Uterus (tissue), 4 donors: Measurements from ENCODE around the gene SLC13A3. TPM values are rescaled to one million over a fixed set of nuclear protein-coding genes. Genes with fewer than 3 reads are reported as not detected.
"Not testable (repeated sequence)": the region's sequence is repeated elsewhere in the genome, so short reads cannot be mapped to it uniquely, and the experiment has no call there.

Experiments
- DNase-seq, 2 donors: peaks; one replicate each; pipeline ENCODE4 v3.0.0-alpha.2; 2019 to 2020
- H3K27ac ChIP-seq, 2 donors: fragments of 200-600 bp; sonication (generic); 1 replicate in 1 of 2; 2 replicates in 1 of 2; pipeline ENCODE4 v1.5.1; 2016 to 2018
- H3K27me3 ChIP-seq, 2 donors: fragments of 200-600 bp; sonication (generic); one replicate each; pipeline ENCODE4 v1.5.1; 2018 to 2019; ENCODE audit warnings: control low read depth in 1 of 2
- H3K36me3 ChIP-seq, 2 donors: fragments of 200-600 bp; sonication (generic); one replicate each; pipeline ENCODE4 v1.5.1; 2019; ENCODE audit warnings: control low read depth in 1 of 2
- H3K4me1 ChIP-seq, 2 donors: fragments of 200-600 bp; sonication (generic); one replicate each; pipeline ENCODE4 v1.5.1; 2018 to 2019; ENCODE audit warnings: control low read depth in 1 of 2
- H3K4me3 ChIP-seq, 2 donors: fragments of 200-600 bp; sonication (generic); 1 replicate in 1 of 2; 2 replicates in 1 of 2; pipeline ENCODE4 v1.5.1; 2018 to 2019; ENCODE audit warnings: mild to moderate bottlenecking in 1 of 2
- H3K9me3 ChIP-seq, 2 donors: fragments of 200-600 bp; sonication (generic); one replicate each; pipeline ENCODE4 v1.5.1; 2019; ENCODE audit warnings: control low read depth in 1 of 2
- CTCF ChIP-seq, 4 experiments: fragments of 200-600 bp in 2 of 4; fragments of 450-650 bp in 2 of 4; sonication (generic) in 2 of 4; IDR thresholded peaks; one replicate each; pipeline ENCODE4 v1.5.1; 2016 to 2019; ENCODE audit warnings: antibody characterized with exemption in 4 of 4, mild to moderate bottlenecking in 2 of 4, moderate library complexity in 1 of 4
- POLR2A ChIP-seq, 2 donors: fragments of 450-650 bp; IDR thresholded peaks; one replicate each; pipeline ENCODE4 v1.6.1; 2016; ENCODE audit warnings: antibody characterized with exemption in 2 of 2, mild to moderate bottlenecking in 1 of 2, moderate library complexity in 1 of 2
- intact Hi-C: fragments of 100-400 bp; cut with DNase I; formaldehyde crosslinking; loops from one replicate; pipeline ENCODE4 v1.15.1; 2023; ENCODE audit warnings: low total_unique reads
- total RNA-seq, 4 donors: library from RNA; depleted of rRNA in 3 of 4; stranded (reverse); fragments of >200 nt in 3 of 4; gene quantifications; one replicate each; pipeline versions ENCODE4 v1.1.0 to v1.2.4, GENCODE V29; 2014 to 2023
- donor health status: DM: yes; HTN: yes; CAD: no.

The SLC13A3 gene
- total RNA-seq, 4 donors from 2014 or later = under 0.01 to 4.2 (median 4.2) TPM; not detected in 1

GRCh38 chr20:46678516-46678915 is 27.3 kb upstream of the SLC13A3 start:
- Histone ChIP-seq H3K27me3 (no peaks in the 10 kb centered on the region), H3K36me3 (no peaks in the 10 kb centered on the region), H3K4me3 (no peak overlapping the region), H3K27ac (no peak overlapping the region), H3K4me1 (no peaks in the 10 kb centered on the region), H3K9me3 (no peaks in the 10 kb centered on the region)
- intact Hi-C loops = no loop called here
- TF ChIP-seq POLR2A (IDR thresholded peaks at IDR 0.05) (no peak), CTCF (IDR thresholded peaks at IDR 0.05) (no peak)
- no peak for DNase-seq

GRCh38 chr20:46677608-46678007 is 26.3 kb upstream of the SLC13A3 start:
- DNase-seq = no peak
- no peak for TF ChIP-seq POLR2A (IDR thresholded peaks at IDR 0.05)
- TF ChIP-seq CTCF (IDR thresholded peaks at IDR 0.05) = no peak
- no peak overlapping the region for H3K4me3 ChIP-seq
- H3K36me3 ChIP-seq = no peaks in the 10 kb centered on the region
- no peaks in the 10 kb centered on the region for H3K9me3 ChIP-seq
- H3K27ac ChIP-seq = no peak overlapping the region
- no peaks in the 10 kb centered on the region for H3K27me3 ChIP-seq
- intact Hi-C loops = no loop called here
- H3K4me1 ChIP-seq = no peaks in the 10 kb centered on the region

- intact Hi-C loops, H3K9me3 ChIP-seq, H3K27me3 ChIP-seq, H3K36me3 ChIP-seq, H3K4me3 ChIP-seq, DNase-seq, H3K4me1 ChIP-seq, H3K27ac ChIP-seq: not testable (repeated sequence)
These were observed 25.5 kb upstream of the SLC13A3 start for GRCh38 chr20:46676649-46677316.

GRCh38 chr20:46674253-46675083 is 23.2 kb upstream of the SLC13A3 start:
- Histone ChIP-seq H3K36me3 (no peaks in the 10 kb centered on the region), H3K27me3 (no peaks in the 10 kb centered on the region), H3K4me1 (no peaks in the 10 kb centered on the region), H3K9me3 (no peaks in the 10 kb centered on the region), H3K4me3 (no peak overlapping the region), H3K27ac (no peak overlapping the region)
- no peak for TF ChIP-seq CTCF (IDR thresholded peaks at IDR 0.05)
- no peak for TF ChIP-seq POLR2A (IDR thresholded peaks at IDR 0.05)
- intact Hi-C loops = no loop called here
- DNase-seq = no peak

GRCh38 chr20:46673394-46674252 is 22.4 kb upstream of the SLC13A3 start:
- DNase-seq = no peak
- Histone ChIP-seq H3K27me3 (no peaks in the 10 kb centered on the region), H3K4me3 (no peak overlapping the region), H3K4me1 (no peaks in the 10 kb centered on the region), H3K27ac (no peak overlapping the region), H3K36me3 (no peaks in the 10 kb centered on the region), H3K9me3 (no peaks in the 10 kb centered on the region)
- TF ChIP-seq CTCF (IDR thresholded peaks at IDR 0.05) (no peak), POLR2A (IDR thresholded peaks at IDR 0.05) (no peak)
- intact Hi-C loops = no loop called here
